ENCODE results near the gene C2CD4A.
"Not testable (repeated sequence)": the region's sequence is repeated elsewhere in the genome, so short reads cannot be mapped to it uniquely, and the experiment has no call there.

Gene C2CD4A, protein sequence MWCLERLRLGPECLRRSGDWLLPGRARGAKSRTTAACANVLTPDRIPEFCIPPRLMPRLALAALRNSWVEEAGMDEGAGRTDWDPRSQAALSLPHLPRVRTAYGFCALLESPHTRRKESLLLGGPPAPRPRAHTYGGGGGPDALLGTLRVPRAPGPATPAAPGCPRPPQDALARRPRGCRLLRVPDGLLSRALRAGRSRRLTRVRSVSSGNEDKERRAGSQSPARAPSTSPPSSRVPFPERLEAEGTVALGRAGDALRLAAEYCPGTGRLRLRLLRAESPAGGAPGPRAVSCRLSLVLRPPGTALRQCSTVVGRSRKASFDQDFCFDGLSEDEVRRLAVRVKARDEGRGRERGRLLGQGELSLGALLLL

DNA sequence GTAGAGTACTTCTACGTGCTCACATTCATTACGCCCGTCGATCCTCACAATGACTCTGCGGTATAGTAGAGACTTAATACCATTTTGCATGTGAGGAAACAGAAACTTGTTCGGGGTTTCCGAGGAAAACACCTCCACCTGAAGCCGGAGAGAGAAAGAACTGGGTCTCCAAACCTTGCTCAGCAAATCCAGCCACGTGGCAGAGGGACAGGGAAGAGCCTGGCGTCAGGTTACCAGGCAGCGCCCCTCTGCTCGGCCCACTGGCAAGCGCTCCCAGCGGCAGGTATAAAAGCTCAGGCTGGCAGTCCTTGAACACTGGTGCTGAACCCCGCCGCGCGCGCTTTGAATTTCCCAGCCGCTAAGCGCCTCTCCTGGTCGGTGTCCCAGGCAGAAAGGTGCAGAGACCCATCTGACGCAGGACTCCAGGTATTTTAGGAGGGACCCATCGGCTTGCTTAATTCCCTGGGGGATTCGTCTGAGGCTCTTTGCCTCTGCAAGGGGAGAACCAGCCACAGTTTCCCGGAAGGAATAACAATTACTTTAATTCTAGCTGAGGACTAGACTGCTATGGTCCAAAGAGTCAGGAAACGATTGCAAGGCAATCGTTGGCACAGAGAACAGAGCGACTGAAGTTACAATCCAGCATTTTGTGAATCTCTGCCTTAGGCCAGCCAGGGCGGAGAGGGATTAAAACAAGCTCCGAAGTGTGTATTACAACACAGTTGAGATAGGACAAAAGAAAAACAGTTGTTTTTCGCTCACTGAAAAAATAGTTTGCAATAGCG lies at the start of gene C2CD4A:
C2CD4A (plus strand) TSS at position 315 of the 785 bp plus-strand sequence. CDS start 637 bp downstream, outside the sequence.
- peaks cover 3% of the 10 kb centered on the region for H3K36me3 Mint-ChIP-seq (ENCODE audit: low read depth)
- peaks cover 67% of the 10 kb centered on the region for H3K27me3 Mint-ChIP-seq (ENCODE audit: low read depth)
- peaks cover 18% of the 10 kb centered on the region for H3K4me1 Mint-ChIP-seq (ENCODE audit: low read depth)
- no peaks in the 10 kb centered on the region for H3K9me3 Mint-ChIP-seq
- H3K4me3 Mint-ChIP-seq: peak within 1 kb of the TSS; percentile 88
- H3K27ac Mint-ChIP-seq: peak within 1 kb of the TSS; percentile 29

DNA sequence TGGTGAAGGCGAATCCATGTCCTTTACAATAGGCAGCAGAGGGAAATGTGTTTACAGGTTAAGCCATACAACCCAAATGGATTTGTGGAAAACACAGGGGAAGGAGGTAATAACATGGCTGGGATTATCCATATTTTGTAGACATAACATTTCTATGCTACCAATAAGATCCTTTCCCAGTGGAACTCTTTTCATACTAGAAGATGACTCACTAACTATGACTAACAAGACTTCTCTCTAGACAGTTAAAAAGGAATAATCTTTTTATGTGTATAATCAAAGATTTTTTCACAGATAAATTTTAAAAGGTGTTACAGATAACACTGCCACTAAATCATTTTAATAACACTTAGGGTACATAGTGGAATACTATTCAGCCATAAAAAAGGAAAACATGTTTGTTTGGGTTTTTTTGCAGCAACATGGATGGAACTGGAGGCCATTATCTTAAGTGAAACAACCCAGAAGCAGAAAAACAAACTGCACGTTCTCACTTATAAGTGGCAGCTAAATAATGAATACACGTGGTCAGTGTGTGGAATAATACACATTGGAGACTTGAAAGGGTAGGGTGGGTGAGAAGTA lies 46.1 kb upstream of the C2CD4A start:
- Mint-ChIP-seq H3K27me3 (ENCODE audit: low read depth) (no peaks in the 10 kb centered on the region), H3K9me3 (peaks cover 18% of the 10 kb centered on the region), H3K4me3 (no peak overlapping the region), H3K27ac (no peak overlapping the region), H3K4me1 (ENCODE audit: low read depth) (peaks cover 5% of the 10 kb centered on the region), H3K36me3 (ENCODE audit: low read depth) (peaks cover 58% of the 10 kb centered on the region)

DNA sequence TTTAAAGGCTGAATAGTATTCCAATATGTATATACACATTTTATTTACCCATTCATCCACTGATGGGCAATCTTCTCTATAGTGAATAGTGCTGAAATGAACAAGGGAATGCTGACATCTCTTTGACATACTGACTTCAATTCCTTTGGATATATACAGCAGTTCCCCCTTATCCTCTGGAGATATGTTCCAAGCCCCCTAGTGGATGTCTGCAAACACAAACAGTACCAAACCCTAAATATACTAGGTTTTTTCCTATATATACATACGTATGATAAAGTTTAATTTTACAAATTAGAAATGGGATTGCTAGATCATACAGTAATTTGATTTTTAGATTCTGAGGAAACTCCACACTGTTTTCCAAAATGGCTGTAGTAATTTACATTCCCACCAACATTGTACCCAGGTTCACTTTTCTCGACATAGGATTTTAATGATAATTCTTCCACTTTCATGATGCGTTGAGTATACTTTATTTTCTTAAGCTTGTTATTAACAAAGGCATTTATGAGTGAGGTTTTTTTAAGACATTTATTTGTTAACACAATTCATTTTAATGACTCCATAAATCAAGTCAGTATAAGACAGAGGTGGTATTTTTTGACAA lies 44.7 kb upstream of the C2CD4A start:
- H3K4me3 Mint-ChIP-seq: no peak overlapping the region
- no peak overlapping the region for H3K27ac Mint-ChIP-seq
- peaks cover 15% of the 10 kb centered on the region for H3K9me3 Mint-ChIP-seq
- H3K27me3 Mint-ChIP-seq (ENCODE audit: low read depth): no peaks in the 10 kb centered on the region
- H3K4me1 Mint-ChIP-seq (ENCODE audit: low read depth): peaks cover 10% of the 10 kb centered on the region
- H3K36me3 Mint-ChIP-seq (ENCODE audit: low read depth): peaks cover 56% of the 10 kb centered on the region

DNA sequence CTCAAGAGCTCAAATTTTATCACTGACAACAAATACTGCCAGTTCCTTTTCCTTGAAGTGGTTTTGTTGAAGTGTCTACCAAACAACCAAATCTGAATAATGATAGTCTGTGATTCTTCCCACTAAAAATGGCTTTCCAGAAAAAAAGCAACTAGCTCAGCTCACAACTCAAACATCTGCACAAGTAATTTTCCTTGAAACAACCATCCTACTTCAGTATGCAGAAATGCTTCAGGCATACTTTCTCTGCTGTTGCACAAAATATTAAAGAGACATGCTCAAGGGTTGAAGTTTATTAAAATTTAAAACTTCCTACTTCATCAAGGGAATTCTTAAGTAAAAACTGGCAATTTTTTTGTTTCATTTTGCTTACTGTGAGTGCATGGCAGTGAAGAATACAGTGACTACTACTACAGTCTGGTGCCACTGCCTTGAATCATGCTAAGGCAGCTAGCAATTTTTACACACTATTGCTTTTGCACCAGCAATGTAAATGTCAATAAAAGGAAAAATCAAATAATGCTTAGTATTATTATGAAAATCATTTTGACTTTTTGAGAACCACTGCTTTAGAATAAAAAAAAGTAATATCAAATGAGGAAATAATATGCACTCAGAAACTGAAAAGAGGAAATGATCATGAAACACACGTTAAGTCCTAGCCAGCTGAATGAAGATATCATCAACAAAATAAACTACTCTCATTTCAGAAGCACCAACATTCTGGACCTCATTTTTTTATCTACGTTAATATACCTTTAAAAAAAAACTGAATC lies 40.1 kb upstream of the C2CD4A start:
- peaks cover 33% of the 10 kb centered on the region for H3K36me3 Mint-ChIP-seq (ENCODE audit: low read depth)
- H3K4me1 Mint-ChIP-seq (ENCODE audit: low read depth): peaks cover 14% of the 10 kb centered on the region
- no peaks in the 10 kb centered on the region for H3K27me3 Mint-ChIP-seq (ENCODE audit: low read depth)
- H3K27ac Mint-ChIP-seq: no peak overlapping the region
- no peak overlapping the region for H3K4me3 Mint-ChIP-seq
- H3K9me3 Mint-ChIP-seq: no peaks in the 10 kb centered on the region

DNA sequence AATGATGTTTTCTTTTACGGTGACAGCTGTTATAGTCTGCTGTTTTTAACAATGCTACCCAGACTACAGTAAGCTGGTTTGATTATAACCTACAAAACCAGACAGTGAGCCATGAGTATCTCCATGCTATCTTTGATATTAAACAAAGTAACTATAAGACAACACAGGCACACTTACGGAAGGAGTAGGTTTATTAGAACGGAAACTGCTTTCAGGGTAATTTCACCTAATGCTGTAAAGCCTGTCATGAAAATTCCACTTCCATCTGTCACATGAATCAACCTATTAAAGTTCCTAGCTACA lies 39.6 kb upstream of the C2CD4A start:
- Mint-ChIP-seq H3K27me3 (ENCODE audit: low read depth) (no peaks in the 10 kb centered on the region), H3K4me3 (no peak overlapping the region), H3K9me3 (no peaks in the 10 kb centered on the region), H3K36me3 (ENCODE audit: low read depth) (peaks cover 29% of the 10 kb centered on the region), H3K4me1 (ENCODE audit: low read depth) (peaks cover 14% of the 10 kb centered on the region), H3K27ac (no peak overlapping the region)

DNA sequence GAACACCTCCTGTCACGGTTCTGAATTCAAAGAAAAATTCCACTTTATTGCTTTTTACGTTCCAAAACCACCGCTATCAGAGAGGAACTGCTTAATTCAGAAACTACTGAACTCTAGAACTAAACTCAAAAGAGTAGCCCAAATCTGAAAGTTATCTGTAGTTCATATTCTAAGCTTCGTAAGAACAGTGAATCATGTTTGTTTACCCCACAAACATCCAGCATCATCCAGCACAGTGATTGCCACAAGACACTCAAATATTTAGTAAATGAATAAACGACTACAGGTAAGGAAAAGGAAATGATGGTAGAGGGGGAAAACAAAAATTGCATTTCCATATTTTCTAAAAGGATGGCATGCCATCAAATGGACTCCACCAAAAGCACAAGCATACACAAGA lies 38.9 kb upstream of the C2CD4A start:
- no peak overlapping the region for H3K4me3 Mint-ChIP-seq
- H3K27ac Mint-ChIP-seq: no peak overlapping the region
- peaks cover 14% of the 10 kb centered on the region for H3K4me1 Mint-ChIP-seq (ENCODE audit: low read depth)
- no peaks in the 10 kb centered on the region for H3K27me3 Mint-ChIP-seq (ENCODE audit: low read depth)
- no peaks in the 10 kb centered on the region for H3K9me3 Mint-ChIP-seq
- H3K36me3 Mint-ChIP-seq (ENCODE audit: low read depth): peaks cover 29% of the 10 kb centered on the region

DNA sequence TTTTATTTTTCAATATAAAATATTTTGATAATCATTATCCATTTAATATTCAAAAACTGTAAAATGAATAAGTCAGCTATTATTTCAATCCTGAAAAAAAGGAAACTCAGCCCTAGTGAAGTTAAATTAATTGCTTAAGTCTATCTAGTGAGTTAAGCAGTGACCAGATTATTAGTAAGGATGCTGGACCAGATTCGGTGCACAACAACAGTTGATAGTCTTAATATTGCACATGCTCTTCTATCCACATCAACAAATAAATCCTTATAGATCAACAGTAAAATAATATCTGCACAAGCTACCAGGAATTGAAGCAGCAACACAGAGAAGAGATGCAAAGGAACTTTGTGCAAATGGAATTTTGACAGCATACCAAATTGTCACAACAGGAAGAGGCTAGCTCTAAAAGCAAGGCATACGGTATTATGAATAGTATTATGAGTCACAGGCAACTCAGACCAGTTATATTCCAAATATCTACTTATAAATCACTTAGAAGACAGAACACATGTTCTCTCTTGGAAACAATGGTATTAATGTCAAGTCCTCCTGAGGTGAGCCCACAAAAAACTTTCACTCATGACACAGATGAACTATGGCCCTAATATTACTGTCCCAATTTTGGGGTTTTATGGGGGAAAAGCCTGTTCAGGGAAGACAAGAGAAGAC lies 31.4 kb upstream of the C2CD4A start:
- Mint-ChIP-seq H3K27ac (peak overlapping the region; percentile 8), H3K36me3 (ENCODE audit: low read depth) (peaks cover 32% of the 10 kb centered on the region), H3K4me3 (no peak overlapping the region)

DNA sequence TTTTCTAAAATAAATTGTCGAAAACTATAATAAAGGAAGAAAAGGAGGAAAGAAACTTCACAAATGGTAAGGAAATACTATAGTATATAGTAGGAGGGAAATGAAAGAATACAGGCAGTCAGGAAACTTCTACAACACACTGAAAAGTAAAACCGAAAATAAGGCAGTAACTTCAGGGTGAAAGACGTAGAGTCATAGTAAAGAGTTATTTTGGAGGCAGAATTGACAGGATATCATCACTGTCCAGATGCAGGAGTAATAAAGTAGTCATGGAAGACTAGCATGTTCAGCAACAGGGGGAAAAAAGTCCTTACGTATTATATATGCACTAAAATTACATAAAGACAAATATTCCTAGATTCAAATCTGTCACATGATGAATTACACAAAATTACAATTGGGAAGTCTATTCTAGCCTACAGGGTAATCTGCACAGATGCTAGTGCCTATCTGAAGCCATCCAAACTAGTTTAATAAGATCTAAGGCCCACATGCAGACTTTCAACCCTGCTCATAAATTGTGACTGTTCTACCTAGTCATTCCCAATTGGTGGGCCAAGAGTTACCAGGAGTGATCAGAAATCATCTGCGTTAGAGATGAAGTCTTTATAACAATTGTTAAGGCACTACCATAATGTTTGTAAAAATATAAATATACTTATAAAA lies 20.6 kb upstream of the C2CD4A start:
- Mint-ChIP-seq H3K27me3 (ENCODE audit: low read depth) (no peaks in the 10 kb centered on the region), H3K36me3 (ENCODE audit: low read depth) (peaks cover 9% of the 10 kb centered on the region), H3K4me3 (peak overlapping the region; percentile 55), H3K4me1 (ENCODE audit: low read depth) (peaks cover 16% of the 10 kb centered on the region), H3K9me3 (no peaks in the 10 kb centered on the region), H3K27ac (peak overlapping the region; percentile 75)

More for the DNA sequence above, 31.4 kb upstream of the C2CD4A start:
- peaks cover 8% of the 10 kb centered on the region for H3K4me1 Mint-ChIP-seq (ENCODE audit: low read depth)
- H3K27me3 Mint-ChIP-seq (ENCODE audit: low read depth): no peaks in the 10 kb centered on the region
- H3K9me3 Mint-ChIP-seq: peaks cover 8% of the 10 kb centered on the region

DNA sequence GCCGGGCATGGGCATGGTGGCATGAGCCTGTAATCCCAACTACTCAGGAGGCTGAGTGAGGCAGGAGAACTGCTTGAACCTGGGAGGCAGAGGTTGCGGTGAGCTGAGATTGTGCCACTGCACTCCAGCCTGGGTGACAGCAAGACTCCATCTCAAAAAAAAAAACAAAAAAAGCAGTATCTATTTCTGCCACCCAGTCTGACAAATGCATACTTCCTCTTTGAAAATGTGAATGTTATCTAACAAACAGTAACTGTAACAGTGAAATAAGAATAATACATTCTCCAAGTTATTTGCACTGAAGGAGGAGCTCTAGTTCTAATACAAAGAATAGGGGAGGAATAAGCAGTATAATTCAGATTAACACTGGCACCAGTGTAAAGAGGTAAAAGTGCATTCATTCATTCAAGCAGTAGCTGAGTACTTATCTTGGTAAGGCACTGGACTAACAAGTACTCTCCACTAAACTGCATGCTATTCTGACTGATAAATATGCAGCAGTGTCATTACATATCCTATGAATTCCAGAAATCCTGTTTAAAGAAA lies 19.4 kb upstream of the C2CD4A start:
- Mint-ChIP-seq H3K36me3 (ENCODE audit: low read depth) (peaks cover 9% of the 10 kb centered on the region), H3K4me3 (no peak overlapping the region), H3K4me1 (ENCODE audit: low read depth) (peaks cover 20% of the 10 kb centered on the region), H3K9me3 (no peaks in the 10 kb centered on the region), H3K27me3 (ENCODE audit: low read depth) (no peaks in the 10 kb centered on the region), H3K27ac (no peak overlapping the region)

DNA sequence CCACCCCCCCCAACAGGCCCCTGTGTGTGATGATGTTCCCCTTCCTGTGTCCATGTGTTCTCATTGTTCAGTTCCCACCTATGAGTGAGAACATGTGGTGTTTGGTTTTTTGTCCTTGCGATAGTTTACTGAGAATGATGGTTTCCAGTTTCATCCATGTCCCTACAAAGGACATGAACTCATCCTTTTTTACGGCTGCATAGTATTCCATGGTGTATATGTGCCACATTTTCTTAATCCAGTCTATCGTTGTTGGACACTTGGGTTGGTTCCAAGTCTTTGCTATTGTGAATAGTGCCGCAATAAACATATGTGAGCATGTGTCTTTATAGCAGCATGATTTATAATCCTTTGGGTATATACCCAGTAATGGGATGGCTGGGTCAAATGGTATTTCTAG lies 18.5 kb upstream of the C2CD4A start:
- not testable (repeated sequence) for H3K4me3 Mint-ChIP-seq; H3K27me3 Mint-ChIP-seq (ENCODE audit: low read depth); H3K27ac Mint-ChIP-seq; H3K9me3 Mint-ChIP-seq; H3K36me3 Mint-ChIP-seq (ENCODE audit: low read depth)
- H3K4me1 Mint-ChIP-seq (ENCODE audit: low read depth): peaks cover 20% of the 10 kb centered on the region

DNA sequence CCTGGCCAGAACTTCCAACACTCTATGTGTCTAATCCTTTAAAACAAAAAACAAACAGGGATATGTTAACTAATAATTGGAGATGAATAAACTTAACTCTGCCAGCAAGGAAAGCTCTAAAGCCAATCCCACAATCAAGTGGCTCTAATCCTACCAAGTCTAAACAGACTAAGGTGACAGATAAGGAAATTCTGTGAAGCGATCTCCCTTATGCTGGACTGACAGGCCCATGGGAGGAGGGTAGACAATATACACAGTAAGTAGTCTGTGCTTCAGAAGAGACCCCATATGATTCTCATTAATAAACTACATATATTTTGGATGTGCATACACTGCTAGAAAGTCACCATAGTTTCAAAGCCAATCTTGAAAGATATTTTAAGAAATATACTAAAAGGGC lies 16.7 kb upstream of the C2CD4A start:
- Mint-ChIP-seq H3K4me1 (ENCODE audit: low read depth) (peaks cover 31% of the 10 kb centered on the region), H3K36me3 (ENCODE audit: low read depth) (peaks cover 7% of the 10 kb centered on the region), H3K4me3 (no peak overlapping the region), H3K27ac (no peak overlapping the region), H3K27me3 (ENCODE audit: low read depth) (no peaks in the 10 kb centered on the region), H3K9me3 (no peaks in the 10 kb centered on the region)

DNA sequence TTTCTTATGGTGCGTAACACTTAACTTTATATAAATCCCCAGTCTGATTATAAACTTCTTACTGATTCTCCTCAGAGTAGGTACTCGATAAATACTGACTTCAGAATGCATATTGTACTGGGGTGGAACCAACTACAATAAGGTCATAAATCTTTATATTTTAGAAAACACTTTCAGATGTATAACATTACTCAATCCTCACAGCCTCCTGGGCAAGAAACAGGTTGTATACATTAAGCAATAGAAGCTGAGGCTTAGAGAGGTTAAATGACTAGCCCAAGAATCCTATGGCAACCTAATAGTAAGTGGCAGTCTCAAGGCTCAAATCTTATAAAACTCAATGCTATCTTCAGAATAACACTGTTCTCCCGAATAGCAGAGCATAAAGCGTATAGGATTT lies 15.6 kb upstream of the C2CD4A start:
- no peaks in the 10 kb centered on the region for H3K27me3 Mint-ChIP-seq (ENCODE audit: low read depth)
- H3K4me3 Mint-ChIP-seq: no peak overlapping the region
- H3K4me1 Mint-ChIP-seq (ENCODE audit: low read depth): peaks cover 23% of the 10 kb centered on the region

DNA sequence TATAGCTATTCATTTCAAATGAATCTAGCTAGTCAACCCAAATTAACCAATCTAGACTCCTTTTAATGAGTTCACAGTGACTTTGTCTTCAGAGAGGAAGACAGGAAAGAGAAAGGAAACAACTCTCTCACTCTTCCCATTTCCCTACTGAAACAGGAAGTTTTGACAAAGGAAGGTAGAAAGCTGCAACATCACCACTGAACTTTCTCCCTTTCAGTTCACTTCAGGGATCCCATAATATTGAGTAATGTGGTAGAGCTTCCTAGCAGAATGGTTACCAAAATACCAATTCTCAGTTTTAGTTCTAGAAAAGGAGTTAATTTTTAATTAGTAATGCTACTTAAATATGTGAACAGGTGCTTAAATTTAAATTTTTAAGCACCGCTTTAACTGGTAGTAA lies 14.1 kb upstream of the C2CD4A start:
- Mint-ChIP-seq H3K27ac (no peak overlapping the region), H3K4me3 (no peak overlapping the region), H3K27me3 (ENCODE audit: low read depth) (no peaks in the 10 kb centered on the region), H3K36me3 (ENCODE audit: low read depth) (peaks cover 9% of the 10 kb centered on the region), H3K9me3 (no peaks in the 10 kb centered on the region), H3K4me1 (ENCODE audit: low read depth) (peaks cover 19% of the 10 kb centered on the region)

More for the DNA sequence above, 15.6 kb upstream of the C2CD4A start:
- peaks cover 7% of the 10 kb centered on the region for H3K36me3 Mint-ChIP-seq (ENCODE audit: low read depth)
- no peak overlapping the region for H3K27ac Mint-ChIP-seq
- H3K9me3 Mint-ChIP-seq: no peaks in the 10 kb centered on the region
